Adrenal gland (tissue), 12 donors: ENCODE results near the gene CHPF. TPM values are rescaled to one million over a fixed set of nuclear protein-coding genes. Genes with fewer than 3 reads are reported as not detected.

ENCODE experiments used
- DNase-seq, 7 donors: peaks; one replicate each; pipeline ENCODE4 v3.0.0-alpha.2; 2019 to 2020
- H3K27ac ChIP-seq, 5 donors: fragments of 200-600 bp; sonication (generic) in 4 of 5; 1 replicate in 3 of 5; 2 replicates in 2 of 5; pipeline versions ENCODE4 v1.5.1 to v1.8.0; 2016 to 2020; ENCODE audit warnings: mild to moderate bottlenecking in 1 of 5
- H3K27me3 ChIP-seq: fragments of 200-600 bp; 2 replicates; pipeline ENCODE4 v1.8.0; 2021
- H3K36me3 ChIP-seq, 2 donors: fragments of 200-600 bp; replicated peaks in 1 of 2; 1 replicate in 1 of 2; 2 replicates in 1 of 2; pipeline versions ENCODE4 v1.5.1 to v1.8.0; 2018 to 2022
- H3K4me1 ChIP-seq, 2 donors: fragments of 200-600 bp; replicated peaks in 1 of 2; 1 replicate in 1 of 2; 2 replicates in 1 of 2; pipeline versions ENCODE4 v1.5.1 to v1.8.0; 2018 to 2021
- H3K4me3 ChIP-seq, 4 donors: fragments of 200-600 bp; sonication (generic) in 3 of 4; one replicate each; pipeline ENCODE4 v1.5.1; 2016 to 2018
- H3K9me3 ChIP-seq, 3 donors: fragments of 200-600 bp; sonication (generic) in 1 of 3; replicated peaks in 1 of 3; 1 replicate in 2 of 3; 2 replicates in 1 of 3; pipeline versions ENCODE4 v1.5.1 to v1.8.0; 2016 to 2021
- CTCF ChIP-seq, 6 experiments: fragments of 450-650 bp in 4 of 6; fragments of 200-600 bp in 2 of 6; sonication (generic) in 1 of 6; IDR thresholded peaks; 1 replicate in 5 of 6; 2 replicates in 1 of 6; pipeline versions ENCODE4 v1.5.1 to v1.8.0; 2016 to 2021; ENCODE audit warnings: antibody characterized with exemption in 6 of 6, mild to moderate bottlenecking in 2 of 6, moderate library complexity in 1 of 6
- POLR2A ChIP-seq, 2 donors: fragments of 450-650 bp; IDR thresholded peaks; one replicate each; pipeline ENCODE4 v1.6.1; 2017; ENCODE audit warnings: antibody characterized with exemption in 2 of 2, mild to moderate bottlenecking in 2 of 2, moderate library complexity in 1 of 2
- WGBS, 4 donors: extraction: QIAGEN DNeasy Blood & Tissue Kit in 2 of 4; methylation state at CpG; one replicate each; pipeline versions ENCODE4 v1.1.5 to v1.1.7; 2013 to 2017; 5-methylcytosine and 5-hydroxymethylcytosine counted together
- intact Hi-C, 2 donors: fragments of 100-400 bp; cut with DNase I; formaldehyde crosslinking; loops; one replicate each; pipeline versions ENCODE4 v1.14.1 to v1.15.0; 2022 to 2023
- polyA plus RNA-seq, 3 donors: library from polyadenylated mRNA; stranded (reverse); fragments of 200-250 nt in 2 of 3; fragments of 350-450 nt in 1 of 3; fragmentation: Illumina TruSeq in 1 of 3; extraction: RNeasy Lipid Tissue Mini Kit (QIAGEN cat#74804) in 1 of 3; gene quantifications; one replicate each; pipeline ENCODE4 v1.2.3, GENCODE V29; 2013 to 2014
- total RNA-seq, 9 donors: library from RNA; depleted of rRNA in 4 of 9; stranded (reverse); fragments of >200 nt in 4 of 9; fragments of 120-200 nt in 1 of 9; fragmentation: NEBNext Ultra II Directional in 1 of 9; extraction: Animal tissue kit (Norgen Biotek cat#: 25700) in 1 of 9; gene quantifications; one replicate each; pipeline versions ENCODE4 v1.1.0 to v1.2.4, GENCODE V29; 2013 to 2023
- donor health status: healthy with polysubstance abuse.
- donor health status: Bipolar disorder and iron deficiency.
- donor health status: DM: yes; HTN: yes; CAD: no.
- donor health status: DM: no; HTN: no; CAD: no.
- donor health status: DM: no; HTN: no; CAD: no.
- donor health status: DM: yes; HTN: yes; CAD: no.

Gene CHPF
- total and polyA plus RNA-seq, 12 donors = 9.1 to 196 (median 61.1) TPM

GRCh38 chr2:219510512-219511135 is 33.0 kb downstream of the CHPF start:
- H3K4me3 ChIP-seq = no peak overlapping the region

DNA sequence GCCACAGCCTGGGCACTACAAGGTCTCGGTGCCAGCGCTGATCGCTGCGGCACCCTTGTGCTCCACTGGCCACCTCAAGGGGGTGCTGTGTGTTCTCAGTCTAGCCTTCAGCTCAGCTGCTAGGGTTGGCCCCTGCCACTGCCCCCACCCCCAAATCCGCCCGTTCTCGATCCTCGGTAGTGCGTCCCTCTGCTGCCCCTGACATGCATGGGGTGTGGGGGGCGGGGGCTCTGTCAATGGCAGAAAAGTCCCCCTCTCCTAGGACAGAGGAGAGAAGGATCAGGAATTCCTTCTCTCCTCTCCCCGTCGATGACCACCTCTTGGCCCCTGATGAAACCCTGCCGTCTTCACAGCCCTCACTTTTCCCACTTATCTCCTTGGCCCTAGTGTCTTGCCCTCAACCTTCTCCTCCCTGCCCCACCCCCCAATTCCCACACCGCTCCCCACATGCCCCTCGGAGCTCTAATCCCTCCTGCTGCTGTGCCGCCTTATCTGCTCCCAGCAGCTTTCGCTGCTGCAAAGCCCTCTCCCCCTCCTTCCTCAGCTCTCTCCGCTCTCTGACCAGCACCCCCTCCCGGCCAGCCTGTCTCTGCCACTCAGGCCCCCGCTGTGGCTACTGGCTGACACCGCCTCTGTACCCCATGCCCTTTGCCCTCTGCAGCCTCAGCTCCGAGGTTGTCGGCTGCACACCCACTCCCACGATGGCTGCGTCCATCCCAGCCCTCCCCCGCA is 33.7 kb downstream of the CHPF start:
- TF ChIP-seq POLR2A (IDR thresholded peaks at IDR 0.05) (no peak), CTCF (IDR thresholded peaks at IDR 0.05) (peak; percentile 45 to 63 (median 54))

More at GRCh38 chr2:219510512-219511135, 33.0 kb downstream of the CHPF start:
- no peak for TF ChIP-seq POLR2A (IDR thresholded peaks at IDR 0.05)
- TF ChIP-seq CTCF (IDR thresholded peaks at IDR 0.05) = no peak
- DNase-seq = no peak
- Histone ChIP-seq H3K27ac (no peak overlapping the region), H3K27me3 (peaks cover 27% of the 10 kb centered on the region), H3K4me1 (peaks cover 0 to 6% of the 10 kb centered on the region in 2 donors), H3K36me3 (peaks cover 0 to 12% of the 10 kb centered on the region in 2 donors), H3K9me3 (no peaks in the 10 kb centered on the region)
- WGBS, 4 donors = 10 to 27% (median 14%) methylated on average over 5 to 22 of the region's 22 CpGs
- intact Hi-C loops = no loop called here

DNA sequence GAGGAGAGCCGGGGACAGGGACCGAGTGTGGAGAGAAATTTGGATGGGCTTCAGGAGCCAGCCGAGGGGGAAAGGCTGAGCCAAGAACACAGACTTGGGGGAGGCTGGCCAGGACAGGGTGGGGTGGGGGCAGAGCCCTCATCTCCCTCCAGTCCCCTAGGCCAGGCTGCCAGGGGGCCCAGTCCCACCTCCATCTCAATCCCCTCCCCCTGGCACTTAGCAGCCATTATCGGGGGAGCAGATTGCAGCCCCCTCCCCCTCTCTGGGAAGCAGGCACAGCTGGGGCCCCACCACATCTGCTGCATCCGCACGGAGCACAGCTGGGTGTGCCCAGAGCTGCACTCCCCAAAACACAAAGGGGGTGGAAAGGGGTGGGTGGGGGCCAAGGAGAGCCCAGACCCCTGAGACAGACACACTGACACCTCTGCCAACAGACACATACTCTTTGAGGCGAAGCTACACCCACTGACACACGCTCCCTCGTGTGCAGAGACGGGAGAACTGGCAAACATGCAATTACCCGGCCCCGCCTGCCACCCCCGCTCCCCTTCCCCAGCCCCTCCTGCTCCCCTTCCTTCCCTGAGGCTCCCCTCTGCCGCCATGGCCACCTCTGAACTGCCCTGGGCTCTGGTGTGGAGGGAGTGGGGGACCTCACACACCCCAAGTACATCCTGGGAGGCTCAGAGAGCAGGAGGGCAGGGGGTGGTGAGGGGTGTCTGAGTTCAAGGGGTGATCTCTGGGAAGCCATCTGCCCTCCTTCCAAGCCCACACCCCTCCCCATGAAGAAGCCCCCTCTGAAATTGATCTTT is 34.4 kb downstream of the CHPF start:
- no peak for TF ChIP-seq POLR2A (IDR thresholded peaks at IDR 0.05)
- no peak for TF ChIP-seq CTCF (IDR thresholded peaks at IDR 0.05)
- H3K36me3 ChIP-seq = peaks cover 0 to 25% of the 10 kb centered on the region in 2 donors
- DNase-seq = no peak
- H3K4me1 ChIP-seq = peaks cover 0 to 6% of the 10 kb centered on the region in 2 donors
- peaks cover 20% of the 10 kb centered on the region for H3K27me3 ChIP-seq
- intact Hi-C loops = no loop called here
- H3K4me3 ChIP-seq = no peak overlapping the region
- 8 to 15% (median 11%) methylated on average over 6 to 14 of the region's 14 CpGs for WGBS, 4 donors
- no peaks in the 10 kb centered on the region for H3K9me3 ChIP-seq
- no peak overlapping the region for H3K27ac ChIP-seq

More for the DNA sequence above, 33.7 kb downstream of the CHPF start:
- H3K4me3 ChIP-seq = peak overlapping the region in 1 of 4 donors; percentile 34
- H3K9me3 ChIP-seq = no peaks in the 10 kb centered on the region
- intact Hi-C loops = no loop called here
- peak; percentile 36 to 82 (median 54) for DNase-seq
- WGBS, 4 donors = 1 to 5% (median 1%) methylated on average over 20 to 26 of the region's 26 CpGs
- H3K27ac ChIP-seq = no peak overlapping the region
- H3K4me1 ChIP-seq = peaks cover 0 to 6% of the 10 kb centered on the region in 2 donors
- peaks cover 25% of the 10 kb centered on the region for H3K27me3 ChIP-seq
- H3K36me3 ChIP-seq = peaks cover 0 to 18% of the 10 kb centered on the region in 2 donors

DNA sequence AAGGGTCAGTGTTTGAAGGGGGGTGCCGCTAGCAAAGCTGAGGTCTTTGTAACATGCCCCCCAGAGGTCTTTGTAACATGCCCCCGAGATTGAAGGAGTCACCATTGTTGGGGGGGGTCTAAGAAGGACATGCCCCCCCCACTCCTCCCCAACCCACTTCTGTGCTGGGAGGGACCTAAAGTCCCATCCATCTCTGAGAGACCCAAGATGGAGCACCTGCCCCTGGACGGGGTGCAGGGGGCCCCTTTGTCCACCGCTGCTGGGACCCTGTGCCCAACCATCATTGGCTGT is 35.2 kb downstream of the CHPF start:
- peaks cover 0 to 32% of the 10 kb centered on the region in 2 donors for H3K36me3 ChIP-seq
- H3K27ac ChIP-seq = peak overlapping the region in 1 of 5 donors; percentile 64
- TF ChIP-seq POLR2A (IDR thresholded peaks at IDR 0.05) (no peak), CTCF (IDR thresholded peaks at IDR 0.05) (no peak)
- H3K27me3 ChIP-seq = peaks cover 14% of the 10 kb centered on the region
- no peaks in the 10 kb centered on the region for H3K9me3 ChIP-seq
- no peak overlapping the region for H3K4me3 ChIP-seq
- intact Hi-C loops = no loop called here
- no peak for DNase-seq
- H3K4me1 ChIP-seq = peaks cover 0 to 6% of the 10 kb centered on the region in 2 donors
- 55 to 71% (median 65%) methylated on average over 4 of the region's 4 CpGs for WGBS, 4 donors
